Middle frontal gyrus (tissue), 1 donor: ENCODE measurements around the gene ABL2.
"Not testable (repeated sequence)": the region's sequence is repeated elsewhere in the genome, so short reads cannot be mapped to it uniquely, and the experiment has no call there.

Experiments used
- DNase-seq: peaks from one replicate; pipeline ENCODE4 v3.0.0-alpha.2; 2015; ENCODE audit warnings: low spot score; ENCODE audit errors: extremely low spot score

The ABL2 gene

DNA sequence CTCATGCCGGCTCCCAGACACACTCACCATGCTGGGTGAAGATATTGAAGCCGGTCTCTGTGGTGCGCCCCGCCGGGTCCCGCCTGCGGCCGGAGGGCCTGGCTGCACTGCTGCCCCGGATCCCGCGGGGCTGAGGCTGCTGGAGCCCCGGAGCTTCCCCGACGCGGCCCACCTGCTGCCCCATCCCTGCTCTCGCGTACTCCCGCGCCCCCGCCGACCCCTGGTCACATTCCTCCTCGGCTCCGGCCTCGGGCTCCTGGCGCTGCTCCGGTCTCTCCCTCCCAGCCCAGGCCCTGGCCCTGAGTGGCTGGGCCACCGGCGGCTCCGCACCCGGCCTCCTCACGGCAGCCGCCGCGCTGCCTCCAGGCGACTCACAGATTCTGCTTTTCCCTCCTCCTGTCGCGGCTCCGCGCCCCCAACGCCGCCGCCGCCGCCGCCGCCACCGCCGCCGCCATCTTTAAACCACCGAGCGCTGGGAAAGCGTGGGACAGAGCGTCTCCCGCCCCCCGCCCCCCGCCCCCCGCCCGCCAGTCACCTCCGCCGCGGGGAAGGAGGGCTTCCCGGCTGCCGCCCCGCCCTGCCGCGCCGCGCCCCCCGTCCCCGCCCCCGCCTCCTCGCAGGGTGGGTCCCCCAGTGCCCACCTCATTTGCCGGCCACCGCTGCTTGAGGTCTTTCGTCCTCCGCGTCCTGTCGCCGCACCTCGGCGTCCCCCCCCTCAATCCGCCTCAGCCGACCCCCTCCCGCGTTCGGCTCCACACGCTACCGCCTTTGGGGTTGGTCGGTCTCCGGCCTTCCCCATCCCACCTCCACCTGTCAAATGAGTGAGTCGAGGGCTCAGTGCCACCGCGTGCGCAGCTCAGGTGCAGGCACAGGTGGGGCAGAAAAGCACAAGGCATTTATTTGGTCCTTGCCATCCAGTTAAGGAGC lies at the start of gene ABL2:
ABL2 (minus strand) TSS at position 464 of the 927 bp plus-strand sequence; CDS start at position 184, 280 bp downstream.
- DNase-seq = no peak

DNA sequence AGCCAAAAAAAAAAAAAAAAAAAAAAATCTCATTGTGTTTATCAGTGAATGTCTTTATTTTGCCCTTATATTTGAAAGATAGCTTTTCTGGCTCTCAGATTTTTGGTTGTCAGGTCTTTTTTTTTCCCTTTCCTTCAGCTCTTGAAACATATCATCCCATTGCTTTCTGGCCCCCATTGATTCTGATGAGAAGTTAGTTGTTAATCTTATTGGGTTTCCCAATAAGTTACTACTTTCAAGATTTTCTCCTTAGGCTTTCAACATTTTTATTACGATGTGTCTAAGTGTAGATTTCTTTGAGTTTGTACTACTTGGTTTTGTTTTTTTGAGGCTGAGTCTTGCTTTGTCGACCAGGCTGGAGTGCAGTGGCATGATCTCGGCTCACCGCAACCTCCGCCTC lies 49.4 kb upstream of the ABL2 start:
- DNase-seq = no peak

DNA sequence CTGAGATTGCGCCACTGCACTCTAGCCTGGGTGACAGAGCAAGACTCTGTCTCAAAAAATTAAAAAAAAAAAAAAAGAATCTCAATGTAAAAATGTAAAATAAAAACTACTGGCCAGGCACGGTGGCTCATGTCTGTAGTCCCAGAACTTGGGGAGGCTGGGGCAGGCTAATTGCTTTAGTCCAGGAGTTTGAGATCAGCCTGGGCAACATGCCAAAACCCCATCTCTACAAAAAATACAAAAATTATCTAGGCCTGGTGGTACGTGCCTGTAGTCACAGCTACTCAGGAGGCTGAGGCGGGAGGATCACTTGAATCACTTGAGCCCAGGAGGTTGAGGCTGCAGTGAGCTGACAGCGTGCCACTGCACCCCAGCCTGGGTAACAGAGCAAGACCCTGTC lies 44.9 kb upstream of the ABL2 start:
- DNase-seq = not testable (repeated sequence)

DNA sequence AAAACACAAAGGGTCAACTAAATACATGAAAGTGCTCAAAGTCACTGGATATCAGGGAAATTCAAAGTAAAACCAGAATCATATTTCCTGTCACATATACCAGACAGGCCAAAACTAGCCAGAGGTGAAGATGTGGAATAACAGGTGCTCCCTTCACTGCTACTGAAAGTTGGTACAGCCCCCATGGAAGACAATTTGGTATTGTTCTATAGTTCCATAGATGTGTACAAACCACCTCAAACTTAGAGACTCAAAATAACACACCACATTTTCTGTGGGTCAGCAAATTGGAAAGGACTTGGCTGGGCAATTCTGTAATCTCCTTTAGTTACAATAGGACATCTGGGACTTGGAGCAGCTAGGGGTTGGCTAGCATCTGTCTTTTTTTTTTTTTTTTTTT lies 39.6 kb upstream of the ABL2 start:
- no peak for DNase-seq

DNA sequence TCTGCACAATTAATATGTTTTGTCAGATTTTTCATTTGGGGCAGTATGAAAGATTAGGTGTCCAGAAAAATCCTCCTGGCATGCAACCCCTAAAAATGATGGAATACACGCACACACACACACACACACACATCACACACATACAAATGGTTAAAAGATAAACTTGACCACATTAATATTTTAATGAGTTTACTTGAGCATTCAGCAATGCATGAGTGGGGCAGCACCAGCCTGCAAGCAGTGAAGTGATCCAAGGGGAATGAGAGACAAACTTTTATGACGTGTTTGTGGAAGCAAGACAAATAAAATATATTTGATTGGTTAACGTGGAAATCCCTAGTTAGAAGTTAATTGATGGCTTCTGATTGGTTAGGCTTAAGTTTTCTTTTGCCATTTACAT lies 35.0 kb upstream of the ABL2 start:
- DNase-seq = no peak

DNA sequence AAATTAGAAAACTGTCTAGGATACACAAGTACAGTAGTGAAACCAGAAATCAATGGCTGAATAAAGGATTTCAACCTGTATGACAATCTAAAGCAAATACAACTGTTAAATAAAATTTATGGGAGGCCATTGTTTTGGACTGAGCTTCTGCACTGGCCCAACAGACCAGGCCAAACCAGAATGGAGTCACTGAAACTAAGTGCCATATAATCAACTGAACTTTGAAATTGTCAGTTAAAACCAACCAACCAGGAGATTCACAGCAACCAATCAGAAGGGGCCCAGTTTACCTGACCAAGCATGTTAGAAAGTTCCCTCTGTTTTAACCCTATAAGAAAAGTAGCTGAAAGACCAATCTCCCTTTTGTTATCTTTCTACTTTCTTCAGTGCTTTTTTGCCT lies 33.6 kb upstream of the ABL2 start:
- no peak for DNase-seq

DNA sequence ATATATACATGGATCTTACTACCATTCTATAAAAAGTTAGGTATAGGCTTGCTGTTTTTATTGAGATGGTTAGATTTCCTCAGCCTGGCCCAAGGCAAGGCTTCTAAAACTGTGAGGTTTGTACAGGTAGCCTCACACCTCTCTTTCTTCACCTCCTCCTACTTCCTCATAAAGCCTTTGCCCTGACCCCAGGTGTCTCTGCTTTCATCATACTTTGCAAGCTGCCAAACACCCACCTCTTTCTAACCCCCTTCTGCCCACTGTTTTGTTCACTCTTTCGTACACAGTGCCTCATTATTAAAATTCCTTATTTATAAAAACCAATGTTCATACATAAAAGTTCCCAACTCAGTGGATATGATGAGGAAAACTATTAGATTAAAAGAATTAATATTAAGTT lies 32.7 kb upstream of the ABL2 start:
- DNase-seq = no peak

DNA sequence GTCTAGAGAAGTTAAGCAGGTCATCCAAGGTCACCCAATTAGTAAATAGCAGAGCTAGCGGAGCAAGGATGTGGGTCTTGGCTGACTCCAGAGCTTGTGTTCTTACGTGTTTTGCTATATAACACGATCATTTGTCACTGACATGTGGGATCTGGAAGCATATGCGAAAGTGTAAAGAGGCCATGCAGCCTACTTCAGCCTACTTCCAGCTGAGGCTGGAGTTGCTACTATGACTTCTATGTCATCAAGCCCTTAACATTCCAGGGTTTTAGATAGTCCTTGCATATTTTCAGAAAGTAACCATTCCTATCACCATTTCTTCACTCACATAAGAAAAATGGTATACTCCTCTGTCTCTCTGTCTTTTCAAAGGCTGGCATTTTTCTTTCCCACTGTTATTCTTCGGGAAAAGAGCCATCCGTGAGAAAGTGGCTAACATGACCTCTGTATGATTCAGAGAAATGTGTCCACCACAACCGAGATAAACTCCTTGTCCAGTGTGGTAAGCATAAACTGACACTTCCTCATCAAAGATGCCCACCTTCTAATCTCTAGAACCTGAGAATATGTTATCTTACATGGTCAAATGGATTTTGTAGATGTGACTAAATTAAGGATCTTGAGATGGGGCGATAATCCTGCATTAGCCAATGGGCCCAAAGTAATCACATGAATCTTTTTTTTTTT lies 24.0 kb upstream of the ABL2 start:
- no peak for DNase-seq

DNA sequence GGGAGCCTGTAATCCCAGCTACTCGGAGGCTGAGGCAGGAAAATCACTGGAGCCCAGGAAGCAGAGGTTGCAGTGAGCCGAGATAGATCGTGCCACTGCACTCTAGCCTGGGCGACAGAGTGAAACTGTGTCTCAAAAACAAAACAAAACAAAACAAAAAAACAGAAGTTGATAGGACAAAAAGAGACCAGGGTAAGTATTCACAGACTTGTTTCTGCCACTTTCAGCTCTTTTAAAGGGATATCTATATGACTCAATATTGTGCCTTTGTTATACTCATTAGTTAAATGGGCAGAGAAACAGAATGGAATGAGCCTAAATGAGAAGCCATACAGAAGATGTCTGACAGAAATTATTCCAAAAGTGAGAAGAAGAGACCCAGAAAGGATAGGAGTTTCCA lies 23.1 kb upstream of the ABL2 start:
- DNase-seq = no peak

DNA sequence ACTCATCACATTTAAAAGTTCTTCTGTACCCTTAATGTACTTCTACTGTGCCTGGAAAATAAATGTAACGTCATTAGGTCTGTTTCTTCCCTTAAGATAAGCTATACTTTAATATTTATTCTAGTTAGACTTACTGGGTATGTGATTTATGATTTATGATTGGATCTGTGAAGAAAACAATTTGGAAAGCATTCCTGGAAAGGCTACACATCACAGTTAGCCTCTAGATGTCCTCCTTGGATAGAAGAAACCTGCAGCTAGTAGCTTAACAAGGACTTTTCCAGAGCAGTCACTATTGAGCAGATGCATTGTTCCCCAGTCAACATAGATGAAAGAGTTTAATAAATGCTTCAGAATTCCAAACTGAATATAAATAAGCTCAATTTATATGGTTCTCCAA lies 22.2 kb upstream of the ABL2 start:
- DNase-seq = no peak

DNA sequence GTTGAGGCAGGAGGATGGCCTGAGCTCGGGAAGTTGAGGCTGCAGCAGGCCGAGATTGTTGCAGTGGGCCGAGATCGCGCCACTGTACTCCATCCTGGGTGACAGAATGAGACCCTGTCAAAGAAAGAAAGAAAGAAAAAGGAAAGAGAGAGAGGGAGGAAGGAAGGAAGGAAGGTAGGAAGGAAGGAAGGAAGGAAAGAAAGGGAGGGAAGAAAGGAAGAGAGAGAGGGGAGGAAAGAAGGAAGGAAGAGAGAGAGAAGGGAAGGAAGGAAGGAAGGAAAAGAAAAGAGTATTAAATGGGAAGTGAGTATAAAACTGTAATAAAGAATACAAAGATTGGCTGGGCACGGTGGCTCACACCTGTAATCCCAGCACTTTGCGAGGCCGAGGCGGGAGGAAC lies 18.4 kb upstream of the ABL2 start:
- no peak for DNase-seq

DNA sequence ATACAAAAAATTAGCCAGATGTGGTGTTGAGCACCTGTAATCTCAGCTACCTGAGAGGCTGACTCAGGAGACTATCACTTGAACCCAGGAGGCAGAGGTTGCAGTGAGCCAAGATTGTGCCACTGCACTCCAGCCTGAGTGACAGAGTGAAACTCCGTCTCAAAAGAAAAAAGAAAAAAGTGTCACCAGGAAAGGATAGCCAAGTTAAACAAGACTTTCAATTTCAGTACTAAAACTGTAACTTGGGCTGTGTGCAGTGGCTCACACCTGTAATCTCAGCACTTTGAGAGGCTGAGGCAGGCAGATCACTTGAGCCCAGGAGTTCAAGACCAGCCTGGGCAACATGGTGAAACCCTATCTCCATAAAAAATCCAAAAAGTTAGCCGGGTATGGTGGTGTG lies 15.9 kb upstream of the ABL2 start:
- DNase-seq = not testable (repeated sequence)

DNA sequence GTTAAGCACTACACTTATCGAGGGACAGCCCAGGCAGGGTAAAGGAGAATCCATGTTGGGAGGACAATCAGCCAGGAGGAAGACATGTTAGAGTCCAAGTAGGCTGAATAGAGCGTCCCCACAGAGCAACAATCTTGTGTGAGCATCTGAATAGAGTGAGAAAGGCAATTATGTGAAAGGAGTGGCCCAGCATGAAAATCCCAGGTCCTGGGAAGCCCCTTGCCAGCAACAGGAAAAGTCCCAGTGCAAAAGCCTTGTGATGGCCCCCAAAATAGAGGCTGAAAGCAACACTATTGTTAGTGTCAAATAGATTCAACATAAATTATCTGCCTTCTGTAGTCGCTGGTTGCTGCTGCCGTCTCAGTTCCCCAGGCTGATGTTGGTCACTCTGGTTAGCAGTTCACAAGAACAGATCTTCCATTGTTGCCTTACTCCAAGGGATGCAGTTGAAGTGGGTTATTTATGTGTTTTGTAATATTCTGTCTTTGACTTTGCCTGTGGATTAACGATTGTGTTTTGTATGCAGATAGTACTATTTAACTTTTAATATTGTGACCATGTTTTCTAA lies 12.1 kb upstream of the ABL2 start:
- DNase-seq = no peak

DNA sequence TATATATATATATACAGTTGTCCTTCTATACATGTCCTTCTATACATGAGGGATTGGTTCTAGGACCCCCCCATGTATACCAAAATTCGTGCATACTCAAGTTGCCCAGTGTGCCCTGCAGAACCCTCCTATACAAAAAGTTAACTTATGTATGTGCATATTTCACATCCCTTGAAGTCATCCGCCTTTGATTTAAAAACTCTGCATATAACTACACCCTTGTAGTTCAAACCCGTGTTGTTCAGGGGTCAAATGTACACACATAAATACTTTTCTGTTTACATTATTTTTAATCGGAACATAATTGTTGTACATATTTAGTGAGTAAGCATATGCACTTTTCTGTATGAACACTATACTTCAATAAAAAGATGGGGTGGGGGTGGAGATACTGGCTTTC lies 7.7 kb upstream of the ABL2 start:
- DNase-seq = no peak

DNA sequence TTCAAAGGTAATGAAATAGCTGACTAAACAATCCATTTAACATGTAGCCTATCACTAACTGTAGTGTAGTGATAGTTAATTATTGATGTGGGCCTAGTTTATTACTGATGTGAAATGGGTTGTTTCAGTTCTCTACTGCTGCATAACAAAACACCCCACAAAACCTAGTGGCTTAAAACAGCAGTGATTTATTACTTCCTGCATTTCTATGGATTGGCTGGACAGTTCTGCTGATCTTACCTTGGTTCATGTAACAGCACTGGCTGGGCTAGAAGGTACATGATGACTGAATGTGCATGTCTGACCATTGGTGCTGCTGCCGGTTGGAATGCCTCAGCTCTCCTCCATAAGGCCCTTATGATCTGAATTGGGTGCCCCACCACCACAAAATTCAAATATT lies 5.4 kb upstream of the ABL2 start:
- DNase-seq = no peak

DNA sequence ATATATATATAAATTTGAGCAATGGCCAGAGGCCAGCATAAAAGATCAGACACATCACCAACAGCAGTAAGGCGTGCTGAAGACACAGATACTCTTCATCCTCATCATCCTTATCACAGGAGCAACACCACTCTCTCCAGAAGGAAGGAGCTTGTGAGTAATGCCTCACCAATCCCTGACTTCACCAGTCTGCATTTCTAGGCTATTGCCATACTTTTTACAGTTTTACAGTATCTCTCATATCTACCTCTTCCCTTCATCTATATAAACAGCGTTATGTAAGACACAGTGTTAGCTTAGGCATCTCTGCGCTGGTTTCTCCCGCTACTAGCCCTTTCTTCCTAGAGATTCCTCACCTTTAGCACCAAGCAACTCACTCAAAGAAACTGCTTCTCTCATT lies 2.4 kb upstream of the ABL2 start:
- DNase-seq = no peak

DNA sequence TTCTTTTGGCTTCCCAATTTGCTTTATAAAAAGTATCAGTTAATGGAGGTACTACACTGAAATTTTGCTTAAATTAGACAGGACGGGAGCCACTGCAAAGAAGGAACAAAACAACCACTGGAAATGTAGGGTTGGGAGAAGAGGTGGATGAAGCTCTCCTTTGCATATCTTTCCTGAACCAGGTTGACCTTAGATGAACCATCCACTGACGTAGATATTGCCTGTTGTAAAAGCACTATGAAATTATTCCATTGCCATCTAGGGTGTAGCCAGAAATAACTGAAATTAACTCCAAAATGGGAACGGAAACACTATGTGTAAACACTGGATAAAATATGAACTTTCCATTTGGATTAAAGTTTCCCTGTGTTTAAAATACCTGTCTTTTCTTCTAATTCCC lies 1.2 kb upstream of the ABL2 start:
- no peak for DNase-seq

DNA sequence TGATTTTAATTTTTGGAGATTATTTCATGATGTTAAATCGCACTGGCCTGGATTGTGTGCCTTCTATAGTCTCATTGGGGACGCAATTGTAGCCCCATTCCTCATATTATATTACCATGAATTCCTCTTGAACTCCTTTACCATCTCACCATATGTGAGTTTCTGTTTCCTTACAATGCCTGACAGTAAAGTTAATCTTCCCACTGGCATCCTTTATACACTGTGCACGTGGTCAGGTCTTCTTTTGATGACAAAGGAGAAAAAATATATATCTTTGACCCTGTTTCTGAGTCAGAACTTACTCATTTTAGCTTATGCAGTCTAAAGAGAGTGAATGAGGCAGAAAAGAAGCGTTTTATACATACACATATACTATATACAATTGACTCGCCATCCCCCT lies 774 bp upstream of the ABL2 start:
- no peak for DNase-seq

DNA sequence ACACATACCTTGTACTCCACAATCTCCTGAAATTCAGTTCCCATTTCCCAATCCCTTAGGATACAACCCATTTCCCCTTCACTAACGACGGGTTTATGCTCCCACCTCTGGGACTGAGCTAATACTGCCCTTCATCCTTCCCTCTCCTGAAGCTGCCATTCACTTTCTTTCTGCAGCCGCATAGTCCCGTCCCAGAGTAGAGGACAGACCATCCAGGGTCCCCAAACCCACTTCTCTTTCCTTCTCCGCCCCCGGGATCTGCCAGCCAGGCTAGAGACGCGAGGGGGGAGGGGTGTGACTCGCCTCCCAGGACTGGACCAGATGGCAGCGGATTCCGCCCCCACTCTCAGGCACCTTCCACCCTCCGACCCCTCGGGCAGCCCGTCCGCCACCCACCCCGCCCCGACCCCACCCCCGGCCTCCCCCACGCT lies 679 bp downstream of the ABL2 start:
- no peak for DNase-seq

DNA sequence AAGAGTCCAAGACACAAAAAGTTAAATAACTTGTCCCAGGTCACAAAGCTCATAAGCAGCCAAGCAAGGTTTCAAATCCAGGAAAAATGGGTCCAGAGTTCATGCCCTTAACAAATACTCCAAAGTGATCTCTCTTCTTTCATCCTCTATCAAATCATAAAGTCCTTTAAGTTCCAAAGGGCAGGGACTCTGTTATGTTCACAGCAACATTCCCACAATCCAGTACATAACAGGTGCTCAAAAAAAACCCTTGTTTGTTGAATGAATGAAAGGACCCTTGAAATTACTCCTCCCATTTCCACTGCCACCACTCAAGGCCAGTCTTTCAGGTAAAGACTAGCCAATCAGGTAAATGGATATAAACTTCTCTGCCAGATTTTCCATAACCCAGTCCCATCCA lies 2.7 kb downstream of the ABL2 start:
- DNase-seq = no peak

DNA sequence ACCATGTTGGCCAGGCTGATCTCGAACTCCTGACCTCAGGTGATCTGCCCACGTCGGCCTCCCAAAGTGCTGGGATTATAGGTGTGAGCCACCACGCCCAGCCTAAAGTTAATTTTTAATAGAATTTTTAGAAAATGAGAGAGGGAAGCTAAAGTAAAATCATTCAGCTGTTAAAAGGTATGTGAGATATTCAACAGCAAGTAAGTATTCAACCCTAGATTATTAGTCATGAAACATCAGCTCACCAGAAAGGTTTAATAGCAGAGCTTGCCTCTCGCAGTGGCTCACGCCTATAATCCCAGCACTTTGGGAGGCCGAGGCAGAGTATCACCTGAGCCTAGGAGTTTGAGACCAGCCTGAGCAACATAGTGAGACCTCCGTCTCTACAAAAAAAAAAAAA lies 5.0 kb downstream of the ABL2 start:
- not testable (repeated sequence) for DNase-seq

DNA sequence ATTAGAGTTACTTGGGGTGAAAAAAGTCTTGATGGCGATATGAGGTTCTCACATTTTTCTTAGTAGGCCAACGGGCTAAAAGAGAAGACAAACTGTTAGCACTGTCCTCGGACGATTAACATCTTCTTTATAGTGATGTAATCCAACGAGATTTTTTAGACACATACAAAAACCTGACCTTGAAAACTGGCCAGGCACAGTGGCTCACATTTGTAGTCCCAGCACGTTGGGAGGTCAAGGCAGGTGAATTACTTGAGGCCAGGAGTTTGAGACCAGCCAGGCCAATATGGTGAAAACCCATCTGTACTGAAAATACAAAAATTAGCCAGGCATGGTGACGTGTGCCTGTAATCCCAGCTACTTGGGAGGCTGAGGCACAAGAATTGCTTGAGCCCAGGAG lies 8.4 kb downstream of the ABL2 start:
- not testable (repeated sequence) for DNase-seq
